GM19023 (cell line): ENCODE measurements around the gene CNTNAP2.
"Not testable (repeated sequence)": the region's sequence is repeated elsewhere in the genome, so short reads cannot be mapped to it uniquely, and the experiment has no call there.

Source experiments
- ATAC-seq: cut with Tn5 transposase; IDR thresholded peaks from one replicate; pipeline ENCODE4 v1.9.1; 2021; ENCODE audit warnings: mild to moderate bottlenecking, moderate library complexity; ENCODE audit not compliant: unreplicated experiment

CNTNAP2 gene

DNA sequence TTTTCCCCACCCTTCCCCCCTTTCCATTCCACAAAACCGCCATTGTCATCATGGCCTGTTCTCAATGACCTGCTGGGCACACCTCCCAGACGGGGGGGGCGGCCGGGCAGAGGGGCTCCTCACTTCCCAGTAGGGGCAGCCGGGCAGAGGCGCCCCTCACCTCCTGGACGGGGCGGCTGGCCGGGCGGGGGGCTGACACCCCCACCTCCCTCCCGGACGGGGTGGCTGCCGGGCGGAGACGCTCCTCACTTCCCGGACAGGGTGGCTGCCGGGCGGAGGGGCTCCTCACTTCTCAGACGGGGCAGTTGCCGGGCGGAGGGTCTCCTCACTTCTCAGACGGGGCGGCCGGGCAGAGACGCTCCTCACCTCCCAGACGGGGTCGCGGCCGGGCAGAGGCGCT, 1685.2 kb downstream of the CNTNAP2 start:
- not testable (repeated sequence) for ATAC-seq

DNA sequence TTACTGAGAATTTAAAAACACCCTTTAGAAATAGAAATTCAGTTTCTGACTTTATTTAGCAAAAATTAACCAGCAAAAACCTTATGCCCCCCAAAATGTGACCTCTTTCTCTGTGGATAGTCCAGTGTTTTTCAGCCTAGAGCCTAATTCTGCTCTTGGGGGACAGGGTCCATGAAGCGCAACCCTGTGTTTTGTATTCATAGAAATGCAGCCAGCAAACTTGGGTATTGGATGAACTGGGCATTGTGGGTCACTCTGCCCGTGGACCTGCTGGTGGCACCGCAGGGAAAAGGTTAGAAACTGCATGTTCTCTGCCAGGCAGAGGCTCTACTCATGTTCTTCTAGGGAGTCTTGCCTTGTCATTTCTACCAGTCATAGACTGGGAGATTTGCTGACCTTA, 1686.5 kb downstream of the CNTNAP2 start:
- no peak for ATAC-seq

DNA sequence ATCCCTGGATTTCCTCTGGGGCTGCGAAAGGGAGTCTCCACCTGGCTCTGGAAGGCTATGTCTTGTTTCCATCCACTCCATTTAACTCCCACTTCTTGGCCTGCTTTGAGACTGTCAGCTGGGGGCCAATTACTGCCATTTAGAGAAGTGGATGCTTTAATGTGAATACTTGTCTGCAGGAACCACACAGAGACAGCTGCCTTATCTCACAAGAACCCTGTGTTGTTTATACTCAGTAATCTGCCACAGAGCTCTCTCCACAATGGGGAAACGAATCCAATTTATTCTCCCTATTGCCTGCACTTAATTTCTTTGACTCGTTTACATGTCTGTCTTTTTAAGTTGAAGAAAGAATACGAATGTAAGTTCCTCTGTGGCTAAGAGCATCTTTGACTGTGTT, 1687.0 kb downstream of the CNTNAP2 start:
- ATAC-seq: no peak

DNA sequence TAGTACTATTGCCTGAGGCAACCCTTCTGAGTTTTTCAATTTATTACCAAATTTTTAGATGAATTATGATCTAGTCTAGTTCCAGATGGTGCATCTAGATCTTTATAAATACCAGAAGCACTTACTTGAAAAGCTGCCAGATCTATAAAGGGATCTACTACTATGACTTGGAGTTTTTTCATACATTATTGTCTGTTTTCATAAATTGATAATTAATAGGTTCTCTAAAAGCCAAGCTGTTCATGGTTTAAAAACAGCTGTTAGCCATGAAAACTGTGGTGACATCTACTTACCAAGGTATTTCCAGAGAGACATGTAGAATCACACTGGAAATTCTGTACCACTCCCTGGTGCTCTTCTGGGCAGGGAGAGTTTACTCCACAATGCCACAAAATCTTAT, 1687.4 kb downstream of the CNTNAP2 start:
- no peak for ATAC-seq

- ATAC-seq: no peak
Measured at GRCh38 chr7:147805996-147806576, 1689.5 kb downstream of the CNTNAP2 start.

DNA sequence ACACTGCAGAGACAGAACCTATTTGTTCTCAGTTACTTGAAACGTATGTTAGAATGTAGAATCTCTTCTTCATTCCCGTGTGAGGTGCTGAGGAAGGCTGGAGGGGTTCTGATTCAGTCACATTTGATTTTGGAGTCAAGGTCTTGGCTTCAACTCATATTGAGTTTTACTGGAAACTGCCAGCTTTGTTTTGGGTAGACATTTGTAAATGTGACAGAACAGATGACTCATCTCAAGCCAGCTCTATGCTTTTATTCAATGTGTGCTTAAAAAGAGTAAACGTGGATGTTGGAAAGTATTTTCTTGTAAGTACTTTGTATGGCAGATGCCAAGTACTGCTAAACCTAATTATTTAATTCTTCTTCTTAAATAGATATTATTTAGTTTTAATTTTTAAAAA, 1693.2 kb downstream of the CNTNAP2 start:
- ATAC-seq: no peak

- no peak for ATAC-seq
Measured at GRCh38 chr7:147810269-147810668, 1693.7 kb downstream of the CNTNAP2 start.

- ATAC-seq: no peak
Measured at GRCh38 chr7:147811923-147812322, 1695.3 kb downstream of the CNTNAP2 start.

DNA sequence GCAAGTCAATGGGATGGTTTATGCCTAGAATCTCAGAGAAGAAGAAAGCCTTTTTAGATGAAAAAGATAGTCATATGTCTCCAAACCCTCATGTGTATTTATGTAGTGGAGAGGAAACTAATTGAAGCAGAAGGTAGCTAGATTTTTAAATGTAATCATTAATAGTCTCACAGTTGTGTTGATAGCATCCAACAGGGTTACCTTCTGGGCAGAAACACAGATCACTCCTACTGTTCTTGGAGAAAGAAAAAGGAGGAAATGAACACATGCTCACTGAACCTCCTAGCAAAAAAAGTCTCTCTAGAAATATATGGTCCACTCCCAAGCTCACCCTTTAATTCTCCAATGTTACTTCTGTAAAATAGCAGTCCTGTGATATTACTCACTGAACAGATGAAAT, 1696.7 kb downstream of the CNTNAP2 start:
- no peak for ATAC-seq

- ATAC-seq: no peak
Measured at GRCh38 chr7:147818317-147818716, 1701.7 kb downstream of the CNTNAP2 start.

- ATAC-seq: no peak
Measured at GRCh38 chr7:147824671-147825070, 1708.1 kb downstream of the CNTNAP2 start.

GRCh38 chr7:147829016-147829415, 1712.4 kb downstream of the CNTNAP2 start:
- ATAC-seq: no peak

DNA sequence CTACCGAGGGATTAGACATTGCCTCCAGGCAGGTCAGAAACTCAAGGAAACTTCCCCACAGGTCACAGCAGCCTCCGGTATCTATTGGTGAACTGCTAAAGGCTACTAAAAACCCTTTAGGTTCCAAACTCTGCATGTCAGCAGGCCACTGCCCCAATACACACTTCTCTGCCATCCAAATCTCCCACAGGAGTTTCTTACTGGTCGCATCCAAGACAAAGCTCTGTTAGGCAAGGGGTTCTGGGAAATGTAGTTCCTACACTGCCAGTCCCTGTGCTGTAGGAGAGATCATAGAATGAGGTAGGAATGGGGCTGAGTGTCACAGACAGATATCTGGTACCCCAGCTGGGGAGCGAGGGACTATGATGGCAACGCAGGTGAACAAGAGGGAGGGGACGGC, 1717.0 kb downstream of the CNTNAP2 start:
- no peak for ATAC-seq

- ATAC-seq: no peak
Measured at GRCh38 chr7:147833970-147834369, 1717.4 kb downstream of the CNTNAP2 start.

GRCh38 chr7:147852833-147853232, 1736.2 kb downstream of the CNTNAP2 start:
- ATAC-seq: no peak

GRCh38 chr7:147857152-147858140, 1740.8 kb downstream of the CNTNAP2 start:
- no peak for ATAC-seq

GRCh38 chr7:147858421-147858820, 1741.8 kb downstream of the CNTNAP2 start:
- ATAC-seq: no peak

GRCh38 chr7:147859033-147859432, 1742.4 kb downstream of the CNTNAP2 start:
- no peak for ATAC-seq

- ATAC-seq: no peak
Measured at GRCh38 chr7:147859486-147859885, 1742.9 kb downstream of the CNTNAP2 start.

GRCh38 chr7:147861058-147861716, 1744.6 kb downstream of the CNTNAP2 start:
- ATAC-seq: no peak

DNA sequence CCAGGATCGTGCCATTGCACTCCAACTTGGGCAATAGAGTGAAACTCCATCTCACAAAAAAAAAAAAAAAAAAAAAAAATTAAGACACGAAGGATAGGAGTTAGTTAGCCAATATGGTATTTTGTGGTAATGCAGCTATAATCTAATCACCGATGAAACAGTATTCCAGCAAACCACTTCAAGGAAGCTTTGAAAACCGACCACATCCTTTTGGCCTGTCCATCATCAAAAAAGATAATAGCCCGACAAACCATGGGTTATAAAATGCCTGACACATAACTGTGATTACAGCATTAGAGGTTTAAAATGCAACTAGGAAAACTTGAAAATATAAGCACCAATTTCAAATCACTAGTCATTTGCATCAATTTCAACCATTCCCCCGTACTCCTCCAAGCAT, 1745.3 kb downstream of the CNTNAP2 start:
- no peak for ATAC-seq

DNA sequence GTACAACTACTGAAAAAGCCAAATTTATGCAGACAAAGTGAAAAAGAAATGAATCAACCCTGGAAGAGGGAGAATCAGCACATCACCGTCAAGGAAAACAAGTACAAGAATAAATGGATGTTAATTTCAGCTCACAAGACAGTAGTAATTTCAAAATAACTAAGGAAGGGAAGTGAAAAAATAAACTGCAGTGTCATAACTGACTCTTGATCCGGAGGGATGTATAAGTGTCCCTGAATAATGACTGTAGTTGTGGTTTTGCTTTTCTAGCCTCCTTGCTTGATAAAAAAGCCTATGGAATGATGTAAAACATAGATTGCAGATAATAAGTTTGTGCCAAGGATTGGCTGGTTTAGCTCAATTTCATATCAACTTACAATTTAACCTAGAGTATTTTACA, 1752.9 kb downstream of the CNTNAP2 start:
- ATAC-seq: no peak
